Keratinocyte (primary cell): ENCODE results near the gene DDT. TPM values are rescaled to one million over a fixed set of nuclear protein-coding genes. Genes with fewer than 3 reads are reported as not detected.
"Not testable (repeated sequence)": the region's sequence is repeated elsewhere in the genome, so short reads cannot be mapped to it uniquely, and the experiment has no call there.

Source experiments
- DNase-seq: peaks from one replicate; pipeline ENCODE4 v3.0.0-alpha.2; 2011; ENCODE audit warnings: low read depth, missing footprints, low spot score
- FAIRE-seq: peaks from 2 replicates; lab custom pipeline; 2011; peaks lifted over from hg19 to GRCh38; lab: Jason Lieb, UNC
- H2AFZ ChIP-seq: 2 replicates; pipeline ENCODE4 v1.6.0; 2012; ENCODE audit warnings: low read length, control low read depth, inconsistent platforms; ENCODE audit not compliant: control insufficient read depth
- H3K27ac ChIP-seq: 2 replicates; pipeline ENCODE4 v1.5.1; 2011; ENCODE audit warnings: low read length; ENCODE audit not compliant: control insufficient read depth, insufficient read depth
- H3K27me3 ChIP-seq: 3 replicates; pipeline ENCODE4 v1.6.0; 2011; ENCODE audit warnings: low read length; ENCODE audit not compliant: control insufficient read depth, insufficient read depth; ENCODE audit errors: extremely low read depth
- H3K36me3 ChIP-seq, 2 experiments: 2 replicates in 1 of 2; 3 replicates in 1 of 2; pipeline ENCODE4 v1.5.1; 2011; ENCODE audit warnings: low read length in 2 of 2, mild to moderate bottlenecking in 1 of 2; ENCODE audit not compliant: control insufficient read depth in 2 of 2, insufficient read depth in 2 of 2; ENCODE audit errors: extremely low read depth in 1 of 2
- H3K4me1 ChIP-seq: 3 replicates; pipeline ENCODE4 v1.5.1; 2011; ENCODE audit warnings: low read length; ENCODE audit not compliant: control insufficient read depth, insufficient read depth; ENCODE audit errors: extremely low read depth
- H3K4me2 ChIP-seq: 3 replicates; pipeline ENCODE4 v1.6.0; 2011; ENCODE audit warnings: low read depth, low read length; ENCODE audit not compliant: control insufficient read depth, insufficient read depth; ENCODE audit errors: extremely low read depth
- H3K4me3 ChIP-seq, 3 experiments: fragments of 200-600 bp in 1 of 3; sonication (generic) in 1 of 3; 2 replicates in 2 of 3; 3 replicates in 1 of 3; pipeline ENCODE4 v1.5.1; 2011 to 2016; ENCODE audit warnings: low read length in 3 of 3, mild to moderate bottlenecking in 3 of 3, control low read depth in 2 of 3, inconsistent platforms in 1 of 3, low read depth in 1 of 3, mixed read lengths in 1 of 3, mixed run types in 1 of 3, moderate library complexity in 1 of 3; ENCODE audit not compliant: control insufficient read depth in 2 of 3, insufficient read depth in 2 of 3; ENCODE audit errors: extremely low read depth in 1 of 3
- H3K79me2 ChIP-seq: 2 replicates; pipeline ENCODE4 v1.6.0; 2012; ENCODE audit warnings: low read length; ENCODE audit not compliant: control insufficient read depth, insufficient read depth
- H3K9ac ChIP-seq: 3 replicates; pipeline ENCODE4 v1.6.0; 2011; ENCODE audit warnings: low read length; ENCODE audit not compliant: control insufficient read depth, insufficient read depth; ENCODE audit errors: extremely low read depth
- H3K9me1 ChIP-seq: 3 replicates; pipeline ENCODE4 v1.6.0; 2011; ENCODE audit warnings: low read length; ENCODE audit not compliant: control insufficient read depth, insufficient read depth; ENCODE audit errors: extremely low read depth
- H3K9me3 ChIP-seq: 2 replicates; pipeline ENCODE4 v1.5.1; 2012; ENCODE audit warnings: low read depth, low read length; ENCODE audit not compliant: control insufficient read depth
- H4K20me1 ChIP-seq: 3 replicates; pipeline ENCODE4 v1.6.0; 2011; ENCODE audit warnings: low read length; ENCODE audit not compliant: control insufficient read depth, insufficient read depth; ENCODE audit errors: extremely low read depth
- CTCF ChIP-seq, 3 experiments: IDR thresholded peaks in 1 of 3; conservative IDR thresholded peaks in 1 of 3; optimal IDR thresholded peaks in 1 of 3; 2 replicates in 2 of 3; 3 replicates in 1 of 3; pipeline versions ENCODE3 to v1.5.1; 2011; ENCODE audit warnings: low read length in 3 of 3, mild to moderate bottlenecking in 3 of 3, moderate library complexity in 2 of 3, control low read depth in 1 of 3, inconsistent platforms in 1 of 3; ENCODE audit not compliant: insufficient read depth in 2 of 3; ENCODE audit errors: extremely low read depth in 1 of 3
- EZH2 ChIP-seq: IDR thresholded peaks from one replicate; pipeline ENCODE4 v1.6.1; 2012; ENCODE audit warnings: inconsistent platforms, mild to moderate bottlenecking, low read length, moderate library complexity
- dilution Hi-C: fragments of 300-500 bp; cut with MboI; formaldehyde crosslinking; loops from one replicate; pipeline ENCODE4 v1.7.0; 2020; ENCODE audit warnings: low sequenced_read_pairs; ENCODE audit not compliant: extremely low pct_ligation_motif_present
- polyA plus RNA-seq, 5 experiments: library from polyadenylated mRNA; depleted of rRNA in 3 of 5; stranded (reverse) in 3 of 5; stranded (forward) in 1 of 5; unstranded in 1 of 5; fragments of >200 nt; gene quantifications; 1 replicate in 1 of 5; 2 replicates in 3 of 5; 3 replicates in 1 of 5; pipeline versions ENCODE4 v1.2.1 to v1.2.3, GENCODE V29; 2011 to 2012; ENCODE audit warnings: missing spikeins in 2 of 5, low read depth in 1 of 5, low replicate concordance in 1 of 5

DDT gene
- polyA plus RNA-seq, 1 donor (not counting 4 experiments of a cell fraction or from before 2014, with no cell fraction given) = 151 TPM

DNA sequence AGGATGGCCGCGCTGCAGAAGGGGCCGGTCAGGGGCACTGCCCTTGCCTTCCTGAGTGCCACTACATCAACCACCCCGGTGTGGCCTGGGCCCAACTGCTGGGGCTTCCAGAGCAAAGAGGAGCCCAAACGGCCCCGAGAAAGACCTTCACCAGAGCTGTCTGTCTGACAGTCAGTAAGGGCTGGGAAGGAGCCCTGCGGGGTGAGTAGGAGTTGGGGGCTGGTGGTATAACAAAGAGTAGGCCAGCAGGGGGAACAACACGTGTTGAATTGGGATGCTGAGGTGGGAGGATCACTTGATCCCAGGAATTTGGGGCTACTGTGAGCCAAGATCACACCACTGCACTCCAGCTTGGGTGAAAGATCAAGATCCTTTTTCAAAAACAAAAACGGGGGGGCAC lies 27.1 kb upstream of the DDT start:
- dilution Hi-C loops = no loop called here
- H2AFZ ChIP-seq = no peak overlapping the region
- H3K27ac ChIP-seq = no peak overlapping the region
- no peaks in the 10 kb centered on the region for H3K9me3 ChIP-seq
- H3K4me2 ChIP-seq = no peak overlapping the region
- H3K27me3 ChIP-seq = no peaks in the 10 kb centered on the region
- TF ChIP-seq EZH2 (no peak), CTCF (optimal IDR thresholded peaks at IDR 0.05 in 1 of 3, IDR thresholded peaks at IDR 0.05 in 1 of 3, conservative IDR thresholded peaks at IDR 0.05 in 1 of 3; ENCODE audit: extremely low read depth in 1 of 3, insufficient read depth in 2 of 3, low read length in 3 of 3) (no peak)
- FAIRE-seq (no peak), DNase-seq (no peak)
- H3K4me1 ChIP-seq = no peaks in the 10 kb centered on the region
- H3K9me1 ChIP-seq = no peaks in the 10 kb centered on the region
- no peaks in the 10 kb centered on the region for H3K36me3 ChIP-seq
- no peaks in the 10 kb centered on the region for H4K20me1 ChIP-seq
- no peak overlapping the region for H3K9ac ChIP-seq
- no peak overlapping the region for H3K4me3 ChIP-seq
- H3K79me2 ChIP-seq = no peaks in the 10 kb centered on the region

GRCh38 chr22:23999779-24000178 lies 25.5 kb upstream of the DDT start:
- FAIRE-seq, dilution Hi-C loops, H3K4me3 ChIP-seq, H3K4me2 ChIP-seq, H3K9ac ChIP-seq, H3K9me1 ChIP-seq, H4K20me1 ChIP-seq, H3K36me3 ChIP-seq, H3K27me3 ChIP-seq, H2AFZ ChIP-seq, H3K9me3 ChIP-seq, H3K27ac ChIP-seq, DNase-seq, H3K4me1 ChIP-seq, H3K79me2 ChIP-seq: not testable (repeated sequence)

DNA sequence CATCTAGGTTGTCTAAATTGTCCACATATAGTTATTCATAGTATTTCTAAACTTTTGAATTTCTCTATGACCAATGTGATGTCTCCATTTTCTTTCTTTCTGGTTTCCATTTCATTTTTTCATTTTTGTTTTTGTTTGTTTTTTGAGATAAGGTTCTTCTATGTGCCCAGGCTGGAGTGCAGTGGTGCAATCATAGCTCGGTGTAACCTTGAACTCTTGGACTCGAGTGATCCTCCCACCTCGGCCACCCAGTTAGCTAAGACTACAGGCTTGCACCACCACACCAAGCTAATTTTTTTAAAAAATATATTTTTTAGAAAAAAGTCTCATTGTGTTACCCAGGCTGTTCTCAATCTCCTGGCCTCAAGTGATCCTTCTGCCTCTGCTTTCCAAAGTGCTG lies 22.9 kb upstream of the DDT start:
- H3K27ac ChIP-seq = no peak overlapping the region
- no peaks in the 10 kb centered on the region for H3K79me2 ChIP-seq
- DNase-seq (no peak), FAIRE-seq (no peak)
- dilution Hi-C loops = no loop called here
- H3K9me3 ChIP-seq = no peaks in the 10 kb centered on the region
- no peaks in the 10 kb centered on the region for H3K36me3 ChIP-seq
- H3K4me2 ChIP-seq = no peak overlapping the region
- H4K20me1 ChIP-seq = no peaks in the 10 kb centered on the region
- H3K27me3 ChIP-seq = no peaks in the 10 kb centered on the region
- H3K9me1 ChIP-seq = no peaks in the 10 kb centered on the region
- H3K4me3 ChIP-seq = no peak overlapping the region
- TF ChIP-seq CTCF (optimal IDR thresholded peaks at IDR 0.05 in 1 of 3, IDR thresholded peaks at IDR 0.05 in 1 of 3, conservative IDR thresholded peaks at IDR 0.05 in 1 of 3; ENCODE audit: extremely low read depth in 1 of 3, insufficient read depth in 2 of 3, low read length in 3 of 3) = no peak
- no peak for TF ChIP-seq EZH2
- no peaks in the 10 kb centered on the region for H3K4me1 ChIP-seq
- no peak overlapping the region for H2AFZ ChIP-seq
- H3K9ac ChIP-seq = no peak overlapping the region

DNA sequence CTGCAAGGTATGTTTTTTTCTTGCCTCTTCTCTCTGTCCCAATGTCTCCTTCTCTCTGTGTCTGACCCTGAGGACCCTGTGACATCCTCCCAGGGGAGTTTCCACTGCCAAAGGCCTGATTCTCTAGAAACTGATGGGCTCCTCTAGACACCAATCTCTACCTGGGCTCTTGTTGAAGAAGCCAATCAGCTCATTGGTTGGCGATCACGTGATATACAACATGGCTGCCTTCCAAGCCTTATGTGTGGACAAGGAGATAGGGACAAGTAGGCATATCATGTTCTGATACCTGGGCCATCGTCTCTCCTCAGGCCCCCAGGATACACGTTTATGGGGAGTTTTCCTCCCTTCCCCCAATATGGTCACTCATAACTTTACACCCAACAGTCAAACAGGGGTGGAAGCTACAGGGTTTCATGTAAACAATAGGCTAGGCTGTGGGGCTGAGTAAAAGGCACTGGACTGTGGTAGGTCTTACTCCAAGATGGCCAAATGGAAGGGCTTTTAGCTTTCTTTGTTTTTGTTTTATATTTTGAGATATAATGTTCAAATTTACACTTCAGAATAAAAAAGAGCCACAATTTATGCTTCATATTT lies 19.4 kb upstream of the DDT start:
- dilution Hi-C loops, H3K9ac ChIP-seq, DNase-seq, H3K4me1 ChIP-seq, H3K36me3 ChIP-seq, H4K20me1 ChIP-seq, H3K27me3 ChIP-seq, H3K4me3 ChIP-seq, H3K4me2 ChIP-seq, H2AFZ ChIP-seq, H3K27ac ChIP-seq, H3K79me2 ChIP-seq, H3K9me3 ChIP-seq, H3K9me1 ChIP-seq: not testable (repeated sequence)
- FAIRE-seq = peak; percentile 53
